H1 (cell line): ENCODE data around the gene MVK.

Source experiments
- BRCA1 ChIP-seq: IDR thresholded peaks from 2 replicates; pipeline ENCODE4 v1.6.1; 2012; ENCODE audit warnings: low read depth, low read length, improper control_type of control experiment
- CEBPB ChIP-seq: IDR thresholded peaks from 2 replicates; pipeline ENCODE4 v1.6.1; 2012; ENCODE audit warnings: low read depth, low read length
- CREB1 ChIP-seq: IDR thresholded peaks from 2 replicates; pipeline ENCODE4 v1.6.1; 2012; ENCODE audit warnings: inconsistent platforms
- CTCF ChIP-seq, 3 experiments: IDR thresholded peaks; 1 replicate in 2 of 3; 2 replicates in 1 of 3; pipeline versions ENCODE4 v1.5.1 to v1.6.1; 2011; ENCODE audit warnings: low read length in 3 of 3, mild to moderate bottlenecking in 3 of 3, inconsistent platforms in 2 of 3, low read depth in 1 of 3, moderate library complexity in 1 of 3; ENCODE audit not compliant: insufficient read depth in 1 of 3; ENCODE audit errors: control extremely low read depth in 1 of 3
- EP300 ChIP-seq, 2 experiments: IDR thresholded peaks; 1 replicate in 1 of 2; 2 replicates in 1 of 2; pipeline ENCODE4 v1.6.1; 2011 to 2012; ENCODE audit warnings: low read depth in 2 of 2, low read length in 2 of 2, mild to moderate bottlenecking in 2 of 2, borderline replicate concordance in 1 of 2, inconsistent platforms in 1 of 2, moderate library complexity in 1 of 2
- HDAC2 ChIP-seq, 2 experiments: fragments of 300-600 bp in 1 of 2; sonication (generic) in 1 of 2; IDR thresholded peaks; 2 replicates each; pipeline ENCODE4 v1.6.1; 2011 to 2012; ENCODE audit warnings: low read depth in 2 of 2, low read length in 2 of 2, mild to moderate bottlenecking in 2 of 2, moderate library complexity in 2 of 2, borderline replicate concordance in 1 of 2, inconsistent platforms in 1 of 2
- JUN ChIP-seq: IDR thresholded peaks from 2 replicates; pipeline ENCODE4 v1.6.1; 2011; ENCODE audit warnings: low read depth, mild to moderate bottlenecking, improper control_type of control experiment, low read length
- NRF1 ChIP-seq: IDR thresholded peaks from 2 replicates; pipeline ENCODE4 v1.6.1; 2011; ENCODE audit warnings: mild to moderate bottlenecking, low read depth, low read length, improper control_type of control experiment
- POLR2A ChIP-seq, 2 experiments: IDR thresholded peaks; 1 replicate in 1 of 2; 2 replicates in 1 of 2; pipeline ENCODE4 v1.6.1; 2011; ENCODE audit warnings: low read depth in 2 of 2, low read length in 2 of 2, mild to moderate bottlenecking in 2 of 2; ENCODE audit errors: control extremely low read depth in 1 of 2
- POLR2AphosphoS5 ChIP-seq: IDR thresholded peaks from 2 replicates; pipeline ENCODE4 v1.6.1; 2011; ENCODE audit warnings: low read depth, low read length
- SIX5 ChIP-seq: IDR thresholded peaks from 2 replicates; pipeline ENCODE4 v1.6.1; 2011; ENCODE audit warnings: mild to moderate bottlenecking, low read depth, low read length
- SP1 ChIP-seq: IDR thresholded peaks from 2 replicates; pipeline ENCODE4 v1.6.1; 2011; ENCODE audit warnings: low read depth, low read length
- SP4 ChIP-seq: IDR thresholded peaks from 2 replicates; pipeline ENCODE4 v1.6.1; 2012; ENCODE audit warnings: low read length, inconsistent platforms

- TF ChIP-seq CREB1 = no peak
- TF ChIP-seq BRCA1 = no peak
- TF ChIP-seq SP1 = no peak
- TF ChIP-seq CTCF (IDR thresholded peaks at IDR 0.05; ENCODE audit: control extremely low read depth in 1 of 3, insufficient read depth in 1 of 3, low read depth in 1 of 3, low read length in 3 of 3) = no peak
- TF ChIP-seq POLR2A (IDR thresholded peaks at IDR 0.05; ENCODE audit: control extremely low read depth in 1 of 2, low read depth in 2 of 2, low read length in 2 of 2) = no peak
- no peak for TF ChIP-seq NRF1
- TF ChIP-seq POLR2AphosphoS5 = no peak
- TF ChIP-seq EP300 (IDR thresholded peaks at IDR 0.05; ENCODE audit: borderline replicate concordance in 1 of 2, low read depth in 2 of 2, low read length in 2 of 2) = no peak
- no peak for TF ChIP-seq JUN
- TF ChIP-seq CEBPB = no peak
- no peak for TF ChIP-seq SP4
- TF ChIP-seq HDAC2 (IDR thresholded peaks at IDR 0.05; ENCODE audit: borderline replicate concordance in 1 of 2, low read depth in 2 of 2, low read length in 2 of 2) = no peak
- no peak for TF ChIP-seq SIX5
Observed at GRCh38 chr12:109589240-109589590, 15.6 kb downstream of the MVK start.
